ENCODE data around the gene PAX5. TPM values are rescaled to one million over a fixed set of nuclear protein-coding genes. Genes with fewer than 3 reads are reported as not detected.

PAX5 gene
- total RNA-seq, 1 donor from 2014 or later: 1.3 TPM

GRCh38 chr9:36991516-36992134 is 42.4 kb downstream of the PAX5 start:
- H3K27me3 Mint-ChIP-seq (ENCODE audit: unreplicated experiment): peaks cover 20% of the 10 kb centered on the region
- no peak overlapping the region for H3K4me3 Mint-ChIP-seq (ENCODE audit: unreplicated experiment)
- TF ChIP-seq, protein P1, sequence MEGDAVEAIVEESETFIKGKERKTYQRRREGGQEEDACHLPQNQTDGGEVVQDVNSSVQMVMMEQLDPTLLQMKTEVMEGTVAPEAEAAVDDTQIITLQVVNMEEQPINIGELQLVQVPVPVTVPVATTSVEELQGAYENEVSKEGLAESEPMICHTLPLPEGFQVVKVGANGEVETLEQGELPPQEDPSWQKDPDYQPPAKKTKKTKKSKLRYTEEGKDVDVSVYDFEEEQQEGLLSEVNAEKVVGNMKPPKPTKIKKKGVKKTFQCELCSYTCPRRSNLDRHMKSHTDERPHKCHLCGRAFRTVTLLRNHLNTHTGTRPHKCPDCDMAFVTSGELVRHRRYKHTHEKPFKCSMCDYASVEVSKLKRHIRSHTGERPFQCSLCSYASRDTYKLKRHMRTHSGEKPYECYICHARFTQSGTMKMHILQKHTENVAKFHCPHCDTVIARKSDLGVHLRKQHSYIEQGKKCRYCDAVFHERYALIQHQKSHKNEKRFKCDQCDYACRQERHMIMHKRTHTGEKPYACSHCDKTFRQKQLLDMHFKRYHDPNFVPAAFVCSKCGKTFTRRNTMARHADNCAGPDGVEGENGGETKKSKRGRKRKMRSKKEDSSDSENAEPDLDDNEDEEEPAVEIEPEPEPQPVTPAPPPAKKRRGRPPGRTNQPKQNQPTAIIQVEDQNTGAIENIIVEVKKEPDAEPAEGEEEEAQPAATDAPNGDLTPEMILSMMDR (IDR thresholded peaks at IDR 0.05; ENCODE audit: unreplicated experiment): peak; percentile 75
- no peak overlapping the region for H3K27ac Mint-ChIP-seq (ENCODE audit: unreplicated experiment)
- H3K9me3 Mint-ChIP-seq (ENCODE audit: unreplicated experiment): no peaks in the 10 kb centered on the region
- H3K4me1 Mint-ChIP-seq (ENCODE audit: unreplicated experiment): peaks cover 4% of the 10 kb centered on the region
- no peaks in the 10 kb centered on the region for H3K36me3 Mint-ChIP-seq (ENCODE audit: low read depth, unreplicated experiment)
- DNase-seq (ENCODE audit: low spot score): peak; percentile 65

DNA sequence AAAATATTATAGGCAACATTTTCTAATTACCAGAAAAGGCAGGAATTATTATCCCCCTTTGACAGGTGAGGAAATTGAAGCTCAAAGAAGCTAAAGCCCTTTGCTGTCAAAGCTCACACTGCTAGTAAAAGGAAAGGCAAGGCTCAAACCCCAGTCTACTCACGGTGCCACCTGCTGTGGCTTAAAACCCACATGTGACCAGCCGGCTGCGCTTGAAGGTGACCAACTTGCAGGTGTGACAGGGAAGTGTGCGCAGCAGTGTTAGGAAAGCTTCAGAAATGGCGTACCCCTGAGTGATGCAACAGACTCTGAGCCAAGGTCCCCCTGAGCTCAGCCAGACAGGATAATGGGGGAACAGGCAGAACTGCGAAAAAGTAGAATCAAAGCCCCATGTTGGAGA is 45.2 kb downstream of the PAX5 start:
- TF ChIP-seq, protein P1 (IDR thresholded peaks at IDR 0.05; ENCODE audit: unreplicated experiment): no peak
- Mint-ChIP-seq H3K9me3 (ENCODE audit: unreplicated experiment) (no peaks in the 10 kb centered on the region), H3K4me3 (ENCODE audit: unreplicated experiment) (no peak overlapping the region), H3K27ac (ENCODE audit: unreplicated experiment) (no peak overlapping the region), H3K36me3 (ENCODE audit: low read depth, unreplicated experiment) (no peaks in the 10 kb centered on the region), H3K4me1 (ENCODE audit: unreplicated experiment) (peaks cover 9% of the 10 kb centered on the region), H3K27me3 (ENCODE audit: unreplicated experiment) (peaks cover 23% of the 10 kb centered on the region)
- DNase-seq (ENCODE audit: low spot score): no peak

DNA sequence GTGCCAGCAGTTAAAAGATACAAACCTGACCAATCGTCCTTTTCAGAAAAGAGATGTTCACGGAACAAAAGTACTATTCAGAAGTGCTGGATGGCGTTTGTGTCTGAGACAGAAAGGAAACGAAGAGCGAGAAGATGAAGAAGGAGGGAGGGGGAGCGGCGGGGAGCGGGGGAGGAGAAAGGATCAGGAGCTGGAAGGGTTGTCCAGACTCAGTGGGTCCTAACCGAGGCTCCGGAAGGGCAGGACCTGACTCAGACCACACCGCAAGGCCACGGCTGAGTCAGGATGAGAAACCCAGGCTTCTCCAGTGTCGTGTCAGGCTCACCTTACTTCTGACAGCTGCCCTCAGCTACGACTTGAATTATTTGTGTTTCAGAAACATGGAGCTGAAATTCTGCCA is 46.2 kb downstream of the PAX5 start:
- H3K27ac Mint-ChIP-seq (ENCODE audit: unreplicated experiment): no peak overlapping the region
- no peak for DNase-seq (ENCODE audit: low spot score)
- no peaks in the 10 kb centered on the region for H3K9me3 Mint-ChIP-seq (ENCODE audit: unreplicated experiment)
- peaks cover 25% of the 10 kb centered on the region for H3K27me3 Mint-ChIP-seq (ENCODE audit: unreplicated experiment)
- H3K4me3 Mint-ChIP-seq (ENCODE audit: unreplicated experiment): peak overlapping the region; percentile 75
- peaks cover 9% of the 10 kb centered on the region for H3K4me1 Mint-ChIP-seq (ENCODE audit: unreplicated experiment)
- TF ChIP-seq, protein P1 (IDR thresholded peaks at IDR 0.05; ENCODE audit: unreplicated experiment): no peak
- H3K36me3 Mint-ChIP-seq (ENCODE audit: low read depth, unreplicated experiment): no peaks in the 10 kb centered on the region

GRCh38 chr9:36987409-36987808 is 46.7 kb downstream of the PAX5 start:
- Mint-ChIP-seq H3K4me1 (ENCODE audit: unreplicated experiment) (peaks cover 9% of the 10 kb centered on the region), H3K27ac (ENCODE audit: unreplicated experiment) (no peak overlapping the region), H3K9me3 (ENCODE audit: unreplicated experiment) (no peaks in the 10 kb centered on the region), H3K36me3 (ENCODE audit: low read depth, unreplicated experiment) (no peaks in the 10 kb centered on the region), H3K4me3 (ENCODE audit: unreplicated experiment) (peak overlapping the region; percentile 84), H3K27me3 (ENCODE audit: unreplicated experiment) (peaks cover 25% of the 10 kb centered on the region)
- DNase-seq (ENCODE audit: low spot score): no peak
- TF ChIP-seq, protein P1 (IDR thresholded peaks at IDR 0.05; ENCODE audit: unreplicated experiment): no peak

DNA sequence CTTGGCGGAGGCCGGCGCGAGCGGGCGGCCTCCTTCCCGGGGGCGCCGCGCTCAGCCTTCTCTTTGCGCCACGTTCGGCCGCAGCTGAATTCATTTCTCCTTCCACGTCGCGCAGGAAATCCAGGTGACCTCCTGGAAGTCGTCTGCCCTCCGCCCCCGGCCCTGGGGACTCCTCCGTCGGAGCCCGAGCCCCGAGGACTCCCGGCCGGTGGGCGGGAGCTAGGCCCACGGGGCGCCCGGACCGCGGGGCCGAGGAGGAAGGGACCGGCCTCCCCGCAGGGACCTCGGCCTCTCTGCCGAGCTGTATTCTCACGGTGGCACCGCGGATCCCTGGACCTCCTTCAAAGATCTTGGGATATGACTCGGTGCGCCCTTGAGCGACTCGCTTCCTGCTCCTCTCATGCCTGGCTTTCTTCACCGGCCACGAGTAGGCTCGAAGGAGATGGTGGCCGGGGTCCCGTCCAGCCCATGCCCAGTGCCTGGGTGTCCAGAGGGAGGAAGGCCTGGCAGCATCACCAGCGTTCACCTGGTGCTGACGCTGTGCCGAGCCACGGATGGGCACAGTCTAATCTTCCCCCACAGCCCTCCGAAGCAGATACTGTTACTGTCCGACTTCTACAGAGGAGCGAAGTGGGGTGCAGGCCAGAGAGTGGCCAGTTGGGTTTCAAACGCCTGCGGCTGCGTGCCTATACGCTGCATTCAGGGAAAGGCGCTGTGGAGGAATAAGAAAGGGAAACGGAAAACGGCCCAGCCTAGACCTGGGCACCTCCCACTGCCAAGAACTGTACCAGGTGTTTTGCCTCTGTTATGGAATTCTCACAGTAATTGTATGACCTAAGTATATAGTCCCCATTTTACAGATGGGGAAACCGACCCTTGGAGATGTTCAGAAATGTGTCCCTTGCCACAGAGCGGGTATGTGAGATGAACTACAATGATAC is 47.3 kb downstream of the PAX5 start:
- DNase-seq (ENCODE audit: low spot score): no peak
- Mint-ChIP-seq H3K4me1 (ENCODE audit: unreplicated experiment) (peaks cover 9% of the 10 kb centered on the region), H3K27me3 (ENCODE audit: unreplicated experiment) (peaks cover 25% of the 10 kb centered on the region), H3K27ac (ENCODE audit: unreplicated experiment) (no peak overlapping the region), H3K9me3 (ENCODE audit: unreplicated experiment) (no peaks in the 10 kb centered on the region), H3K4me3 (ENCODE audit: unreplicated experiment) (peak overlapping the region; percentile 84), H3K36me3 (ENCODE audit: low read depth, unreplicated experiment) (no peaks in the 10 kb centered on the region)
- TF ChIP-seq, protein P1 (IDR thresholded peaks at IDR 0.05; ENCODE audit: unreplicated experiment): no peak

All from endothelial cell (in vitro differentiated cells).